RKO (cell line): ENCODE data around the gene CAMSAP2.

Source experiments
- DNase-seq: peaks from one replicate; pipeline ENCODE4 v3.0.0-alpha.2; 2016; ENCODE audit warnings: low spot score

The CAMSAP2 gene

DNA sequence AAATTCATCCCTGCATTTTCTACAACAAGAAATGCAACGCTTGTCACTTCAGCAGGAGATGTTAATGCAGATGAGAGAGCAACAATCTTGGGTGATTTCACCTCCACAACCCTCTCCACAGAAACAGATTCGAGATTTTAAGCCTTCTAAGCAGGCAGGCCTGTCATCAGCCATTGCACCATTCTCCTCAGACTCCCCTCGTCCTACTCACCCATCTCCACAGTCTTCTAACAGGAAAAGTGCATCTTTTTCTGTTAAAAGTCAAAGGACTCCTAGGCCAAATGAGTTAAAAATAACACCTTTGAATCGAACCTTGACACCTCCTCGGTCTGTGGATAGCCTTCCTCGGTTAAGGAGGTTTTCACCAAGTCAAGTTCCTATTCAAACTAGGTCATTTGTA, 110.7 kb downstream of the CAMSAP2 start:
- no peak for DNase-seq

DNA sequence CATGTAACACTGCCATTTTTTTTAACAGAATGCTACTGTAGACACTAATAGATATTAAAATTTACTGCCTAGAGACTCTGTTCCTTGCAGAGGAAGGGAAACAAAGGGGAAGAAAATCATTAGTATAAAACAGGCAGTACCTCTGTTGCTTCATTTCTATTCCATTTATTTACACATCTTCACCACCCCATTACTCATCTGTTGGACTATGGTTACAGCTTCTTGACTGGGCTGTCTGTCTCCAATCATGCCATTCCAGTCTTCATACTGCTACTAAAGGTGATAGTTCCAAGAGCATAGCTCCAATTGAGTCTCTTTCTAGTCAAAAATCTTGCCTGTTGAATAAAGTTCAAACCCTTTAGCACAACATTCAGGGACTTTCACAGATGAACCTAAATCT, 111.9 kb downstream of the CAMSAP2 start:
- DNase-seq: no peak

GRCh38 chr1:200856716-200857357, 118.1 kb downstream of the CAMSAP2 start:
- no peak for DNase-seq

GRCh38 chr1:200857804-200858203, 119.1 kb downstream of the CAMSAP2 start:
- DNase-seq: no peak

DNA sequence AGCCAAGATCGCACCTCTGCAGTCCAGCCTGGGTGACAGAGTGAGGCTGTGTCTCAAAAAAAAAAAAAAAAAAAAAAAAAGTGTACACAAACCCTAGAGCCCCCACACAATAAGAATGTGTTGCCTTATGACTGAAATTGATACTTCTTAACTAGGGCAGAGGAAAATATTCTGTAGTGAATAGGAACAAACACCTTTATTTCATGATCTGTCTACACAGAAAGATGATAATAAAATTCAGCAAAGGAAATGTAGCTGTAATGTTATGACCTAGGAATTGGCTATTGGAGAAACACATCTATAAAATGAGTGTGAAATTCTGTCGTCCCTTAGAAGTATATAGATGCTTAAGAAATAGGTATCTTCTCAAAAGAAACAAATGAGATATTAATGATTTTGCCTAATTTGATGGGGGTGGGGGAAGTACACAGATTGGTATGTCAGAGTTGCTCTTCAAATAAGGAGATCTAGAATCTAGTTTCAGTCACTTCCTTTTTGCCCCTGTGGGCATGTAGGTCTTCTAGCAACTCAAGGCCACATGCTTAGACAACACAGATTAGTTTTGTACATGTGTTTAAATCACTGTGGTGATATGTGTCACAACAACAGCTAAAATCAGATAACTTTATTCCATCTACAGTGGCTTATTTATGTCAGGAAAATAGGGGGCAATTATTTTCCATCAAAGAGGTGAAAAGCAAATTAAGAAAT, 123.4 kb downstream of the CAMSAP2 start:
- no peak for DNase-seq

GRCh38 chr1:200862713-200863415, 124.2 kb downstream of the CAMSAP2 start:
- DNase-seq: no peak

GRCh38 chr1:200866116-200866515, 127.4 kb downstream of the CAMSAP2 start:
- no peak for DNase-seq

DNA sequence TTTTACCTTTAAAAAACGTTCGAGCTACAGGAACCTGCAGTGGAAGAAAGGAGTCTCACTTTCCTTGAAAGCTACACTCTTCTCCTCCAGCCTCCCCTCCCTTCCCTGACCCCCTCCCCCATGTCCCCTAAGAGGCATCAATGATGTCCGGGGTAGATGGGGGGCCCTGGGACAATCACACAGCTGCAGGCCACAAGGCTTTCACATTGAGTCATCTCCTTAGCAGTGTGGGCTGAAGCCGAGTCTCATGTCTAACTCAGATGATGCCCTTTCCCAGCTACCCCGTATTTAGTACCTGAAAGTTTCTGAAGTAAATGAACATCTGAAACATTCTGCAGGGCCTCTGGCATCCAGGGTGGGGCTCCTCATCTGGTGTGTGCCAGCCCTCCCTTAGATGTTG, 127.8 kb downstream of the CAMSAP2 start:
- DNase-seq: peak; percentile 23

DNA sequence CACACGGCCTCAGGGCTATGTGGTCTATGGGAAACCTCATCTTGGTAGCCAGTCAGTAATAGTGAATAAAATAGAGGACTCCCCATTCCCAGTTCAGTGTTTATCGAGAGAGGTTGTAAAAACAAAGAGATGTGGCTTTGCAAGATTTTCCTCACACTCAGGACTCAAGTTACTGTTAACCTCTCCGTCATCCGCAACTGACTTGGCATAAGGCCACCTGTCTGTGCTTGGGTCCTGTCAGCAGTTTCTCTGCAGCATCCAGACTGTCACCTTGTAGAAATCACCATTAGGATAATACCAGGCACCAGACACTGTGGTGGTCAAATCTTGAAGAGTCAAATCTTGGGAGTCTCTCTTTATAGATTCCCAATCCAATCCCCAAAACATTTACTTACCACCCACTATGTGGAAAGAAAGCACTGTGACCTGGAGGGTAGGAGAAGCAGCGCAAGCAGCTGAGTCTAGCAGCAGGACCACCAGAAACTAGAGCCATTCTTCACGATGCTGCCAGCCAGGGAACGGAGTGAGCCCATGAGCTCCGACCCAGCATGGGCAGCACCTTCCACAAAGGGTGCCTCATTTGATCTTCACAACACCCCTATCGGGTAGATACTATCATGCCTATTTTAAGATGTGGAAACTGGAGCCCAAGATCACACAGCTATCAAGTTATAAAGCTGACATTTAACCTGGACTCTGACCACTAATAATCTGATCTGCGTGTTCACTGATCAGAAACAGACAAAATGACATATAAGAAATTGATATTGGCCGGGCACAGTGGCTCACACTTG, 128.5 kb downstream of the CAMSAP2 start:
- no peak for DNase-seq

- DNase-seq: no peak
These were observed 130.7 kb downstream of the CAMSAP2 start for GRCh38 chr1:200869376-200869752.

GRCh38 chr1:200869753-200870391, 131.2 kb downstream of the CAMSAP2 start:
- DNase-seq: no peak

DNA sequence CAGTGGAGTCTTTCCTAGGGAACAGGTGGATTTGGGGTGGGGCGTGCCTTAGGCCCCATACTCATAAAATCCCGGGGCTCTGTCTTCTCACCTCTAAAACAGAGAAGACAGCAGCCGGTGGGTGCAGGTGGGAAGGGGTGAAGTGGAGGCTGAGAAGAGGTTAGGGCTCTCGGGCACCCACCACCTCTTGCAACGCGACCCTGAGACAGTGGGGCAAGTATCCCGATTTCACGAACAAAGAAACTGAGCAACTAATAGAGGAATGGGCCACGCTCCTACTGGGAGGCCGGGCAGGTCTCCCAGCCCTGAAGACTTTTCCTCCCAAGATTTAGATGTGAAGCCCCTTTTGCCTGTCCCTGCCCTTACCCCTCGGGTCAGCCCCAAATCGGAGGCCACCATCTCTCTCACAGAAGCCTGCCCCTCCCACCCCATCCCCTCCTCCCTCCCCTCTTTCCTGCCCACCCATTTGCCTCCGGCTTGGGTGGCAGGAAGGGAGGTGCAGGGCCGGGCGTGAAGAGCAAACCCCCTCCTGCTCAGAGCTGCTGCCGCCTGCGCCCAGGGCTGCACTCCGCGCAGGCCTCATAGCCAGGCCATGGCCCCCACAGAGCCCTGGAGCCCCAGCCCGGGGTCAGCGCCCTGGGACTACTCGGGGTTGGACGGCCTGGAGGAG, 133.9 kb downstream of the CAMSAP2 start, which contains the start of gene GPR25:
Gene GPR25, plus strand, starts transcription at position 536 of the 670 bp plus-strand sequence. Its CDS starts 57 bp downstream, at position 593.
- DNase-seq: no peak

DNA sequence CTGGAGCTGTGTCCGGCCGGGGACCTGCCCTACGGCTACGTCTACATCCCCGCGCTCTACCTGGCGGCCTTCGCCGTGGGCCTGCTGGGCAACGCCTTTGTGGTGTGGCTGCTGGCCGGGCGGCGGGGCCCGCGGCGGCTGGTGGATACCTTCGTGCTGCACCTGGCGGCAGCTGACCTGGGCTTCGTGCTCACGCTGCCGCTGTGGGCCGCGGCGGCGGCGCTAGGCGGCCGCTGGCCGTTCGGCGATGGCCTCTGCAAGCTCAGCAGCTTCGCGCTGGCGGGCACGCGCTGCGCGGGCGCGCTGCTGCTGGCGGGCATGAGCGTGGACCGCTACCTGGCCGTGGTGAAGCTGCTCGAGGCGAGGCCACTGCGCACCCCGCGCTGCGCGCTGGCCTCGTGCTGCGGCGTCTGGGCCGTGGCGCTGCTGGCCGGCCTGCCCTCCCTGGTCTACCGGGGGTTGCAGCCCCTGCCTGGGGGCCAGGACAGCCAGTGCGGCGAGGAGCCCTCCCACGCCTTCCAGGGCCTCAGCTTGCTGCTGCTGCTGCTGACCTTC, 134.5 kb downstream of the CAMSAP2 start:
- no peak for DNase-seq

DNA sequence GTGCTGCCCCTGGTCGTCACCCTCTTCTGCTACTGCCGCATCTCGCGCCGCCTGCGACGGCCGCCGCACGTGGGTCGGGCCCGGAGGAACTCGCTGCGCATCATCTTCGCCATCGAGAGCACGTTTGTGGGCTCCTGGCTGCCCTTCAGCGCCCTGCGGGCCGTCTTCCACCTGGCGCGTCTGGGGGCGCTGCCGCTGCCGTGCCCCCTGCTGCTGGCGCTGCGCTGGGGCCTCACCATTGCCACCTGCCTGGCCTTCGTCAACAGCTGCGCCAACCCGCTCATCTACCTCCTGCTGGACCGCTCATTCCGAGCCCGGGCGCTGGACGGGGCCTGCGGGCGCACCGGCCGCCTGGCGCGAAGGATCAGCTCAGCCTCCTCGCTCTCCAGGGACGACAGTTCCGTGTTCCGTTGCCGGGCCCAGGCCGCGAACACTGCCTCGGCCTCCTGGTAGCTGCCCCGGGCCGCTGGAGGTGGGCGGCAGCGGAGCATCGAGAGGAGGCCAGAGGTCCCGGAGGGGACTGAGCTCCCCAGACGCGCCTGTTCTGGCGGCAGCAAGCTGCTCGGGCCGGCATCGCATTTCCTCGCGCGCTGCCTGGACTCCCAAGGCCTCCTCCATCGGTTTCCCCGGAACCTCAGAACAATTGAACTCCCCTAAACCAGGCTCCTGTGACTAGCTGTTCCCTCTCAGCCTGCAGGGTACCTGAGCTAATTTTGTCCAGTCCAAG, 135.1 kb downstream of the CAMSAP2 start:
- no peak for DNase-seq

DNA sequence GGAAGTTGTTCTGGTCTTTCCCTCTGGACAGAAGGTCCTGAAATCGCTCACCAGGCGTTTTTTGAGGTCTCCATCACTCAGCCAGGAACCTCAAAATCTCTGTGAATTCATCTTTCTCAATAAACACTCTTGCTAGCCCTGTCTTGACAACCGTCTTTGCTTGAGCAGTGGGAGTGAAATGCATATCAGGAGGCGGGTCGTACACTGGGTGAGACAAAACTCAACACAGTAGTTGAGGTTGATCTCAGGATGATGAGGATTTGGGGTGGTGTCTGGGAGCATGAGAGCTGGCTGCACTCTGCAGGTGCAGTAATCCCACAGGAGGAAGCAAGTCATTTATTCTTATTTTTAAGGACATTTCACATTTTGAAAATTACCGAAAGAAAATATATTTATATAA, 136.0 kb downstream of the CAMSAP2 start:
- no peak for DNase-seq

DNA sequence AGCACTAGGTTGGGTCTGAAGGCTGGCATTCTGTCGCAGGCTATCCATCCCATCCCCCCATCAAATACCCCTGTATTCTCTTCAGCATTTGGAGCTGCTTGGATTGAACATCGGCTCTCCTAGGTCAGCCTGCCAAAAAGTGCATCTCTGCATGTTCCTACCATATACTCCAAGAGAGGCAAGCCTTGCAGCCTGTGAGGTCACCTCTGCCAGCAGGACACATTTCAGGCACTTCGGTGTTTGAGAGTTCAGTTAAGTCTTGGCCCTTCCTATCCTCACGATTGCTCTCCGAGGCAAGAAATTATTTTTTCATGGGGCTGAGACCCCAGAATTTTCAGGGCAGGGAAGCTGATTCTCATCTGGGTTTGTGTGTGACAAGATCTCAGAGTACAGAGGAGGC, 136.7 kb downstream of the CAMSAP2 start:
- DNase-seq: no peak

DNA sequence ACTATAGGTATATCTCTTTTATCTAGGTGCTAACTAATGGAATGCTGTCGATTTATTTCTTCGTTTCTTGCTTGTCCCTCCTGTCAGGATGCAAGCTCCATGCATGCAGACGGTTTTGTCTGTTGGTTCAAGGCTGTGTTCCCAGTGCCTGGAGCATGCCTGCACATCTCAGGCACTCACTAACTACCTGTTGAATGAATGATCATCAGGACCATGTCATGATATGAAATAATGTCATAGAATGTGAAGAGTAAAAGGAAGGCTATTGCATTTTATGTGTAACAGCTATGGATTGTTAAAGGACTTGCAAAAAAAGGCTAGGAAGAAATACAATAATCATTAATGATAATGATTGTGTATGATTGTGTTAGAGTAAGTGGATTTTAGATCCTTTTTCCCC, 138.3 kb downstream of the CAMSAP2 start:
- no peak for DNase-seq

GRCh38 chr1:200877839-200878551, 139.3 kb downstream of the CAMSAP2 start:
- no peak for DNase-seq

GRCh38 chr1:200880212-200880611, 141.5 kb downstream of the CAMSAP2 start:
- no peak for DNase-seq

DNA sequence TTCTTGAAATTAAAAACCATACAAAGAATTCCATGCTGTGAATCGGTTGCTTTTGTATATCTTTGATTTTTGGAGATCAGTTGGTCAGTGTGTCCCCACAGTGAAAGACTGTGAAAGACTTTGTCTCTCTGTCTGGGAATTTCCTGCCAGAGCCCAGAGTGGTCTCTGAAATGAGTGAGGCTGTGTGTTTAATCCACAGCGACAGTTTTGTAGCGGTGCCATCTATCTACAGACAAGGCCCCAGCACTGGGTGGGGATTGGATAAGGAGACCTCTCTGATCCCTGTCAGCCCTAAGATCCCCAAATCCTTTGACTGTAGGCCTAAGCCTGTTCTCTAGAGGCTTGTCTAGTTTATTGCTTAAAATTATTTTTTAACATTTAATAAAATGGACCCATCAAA, 144.4 kb downstream of the CAMSAP2 start:
- DNase-seq: no peak
